H9 (cell line): ENCODE measurements around the gene C20orf204. TPM values are rescaled to one million over a fixed set of nuclear protein-coding genes. Genes with fewer than 3 reads are reported as not detected.

Source experiments
- DNase-seq: peaks from one replicate; pipeline ENCODE4 v3.0.0-alpha.2; 2017
- H2AFZ ChIP-seq: one replicate; pipeline ENCODE4 v1.6.1; 2013; ENCODE audit warnings: mild to moderate bottlenecking, low read length, control low read depth, moderate library complexity
- H2AK5ac ChIP-seq: 2 replicates; pipeline ENCODE4 v1.6.1; 2013; ENCODE audit warnings: low read length, control low read depth, mixed read lengths; ENCODE audit not compliant: insufficient read length
- H2BK120ac ChIP-seq: one replicate; pipeline ENCODE4 v1.6.1; 2013; ENCODE audit warnings: low read depth, mild to moderate bottlenecking, low read length, control low read depth, inconsistent platforms; ENCODE audit not compliant: poor library complexity, severe bottlenecking
- H2BK12ac ChIP-seq: 2 replicates; pipeline ENCODE4 v1.6.1; 2013; ENCODE audit warnings: low read length, control low read depth, mixed read lengths, low read depth; ENCODE audit not compliant: insufficient read length
- H2BK15ac ChIP-seq: 2 replicates; pipeline ENCODE4 v1.6.1; 2013; ENCODE audit warnings: low read depth, low read length, control low read depth
- H2BK20ac ChIP-seq: one replicate; pipeline ENCODE4 v1.6.1; 2013; ENCODE audit warnings: low read depth, mild to moderate bottlenecking, low read length, control low read depth, inconsistent platforms; ENCODE audit not compliant: poor library complexity, severe bottlenecking
- H2BK5ac ChIP-seq: 2 replicates; pipeline ENCODE4 v1.6.1; 2013; ENCODE audit warnings: low read length, control low read depth, mixed read lengths; ENCODE audit not compliant: insufficient read length
- H3K14ac ChIP-seq: 2 replicates; pipeline ENCODE4 v1.6.1; 2013; ENCODE audit warnings: low read length, control low read depth; ENCODE audit not compliant: insufficient read depth
- H3K18ac ChIP-seq: 2 replicates; pipeline ENCODE4 v1.6.1; 2013; ENCODE audit warnings: low read depth, mild to moderate bottlenecking, mixed read lengths, low read length, control low read depth; ENCODE audit not compliant: insufficient read length
- H3K23ac ChIP-seq: 2 replicates; pipeline ENCODE4 v1.6.1; 2013; ENCODE audit warnings: low read length, control low read depth, mixed read lengths, low read depth; ENCODE audit not compliant: insufficient read length
- H3K23me2 ChIP-seq: 2 replicates; pipeline ENCODE4 v1.6.1; 2013; ENCODE audit warnings: low read depth, mild to moderate bottlenecking, mixed read lengths, low read length, control low read depth; ENCODE audit not compliant: insufficient read length, poor library complexity, severe bottlenecking
- H3K27ac ChIP-seq: 2 replicates; pipeline ENCODE4 v1.5.1; 2013; ENCODE audit warnings: low read length, control low read depth, mixed read lengths, low read depth; ENCODE audit not compliant: insufficient read length
- H3K27me3 ChIP-seq: 2 replicates; pipeline ENCODE4 v1.6.1; 2013; ENCODE audit warnings: low read length, control low read depth, inconsistent platforms; ENCODE audit not compliant: insufficient read depth
- H3K4ac ChIP-seq: 2 replicates; pipeline ENCODE4 v1.6.1; 2013; ENCODE audit warnings: low read depth, mild to moderate bottlenecking, control low read depth, inconsistent platforms, low read length, moderate library complexity
- H3K4me1 ChIP-seq: 2 replicates; pipeline ENCODE4 v1.6.1; 2013; ENCODE audit warnings: low read length, control low read depth, inconsistent platforms; ENCODE audit not compliant: insufficient read depth
- H3K4me2 ChIP-seq: 2 replicates; pipeline ENCODE4 v1.6.1; 2013; ENCODE audit warnings: low read length, control low read depth, mixed read lengths; ENCODE audit not compliant: insufficient read length, insufficient read depth
- H3K56ac ChIP-seq: 2 replicates; pipeline ENCODE4 v1.6.1; 2013; ENCODE audit warnings: low read depth, mild to moderate bottlenecking, mixed read lengths, low read length, control low read depth; ENCODE audit not compliant: insufficient read length
- H3K79me1 ChIP-seq: 2 replicates; pipeline ENCODE4 v1.6.1; 2013; ENCODE audit warnings: low read depth, mild to moderate bottlenecking, moderate library complexity, low read length, control low read depth, inconsistent platforms; ENCODE audit not compliant: insufficient read depth, poor library complexity, severe bottlenecking
- H3K79me2 ChIP-seq: 2 replicates; pipeline ENCODE4 v1.6.1; 2013; ENCODE audit warnings: low read length, control low read depth, inconsistent platforms; ENCODE audit not compliant: insufficient read depth
- H3K9ac ChIP-seq: 2 replicates; pipeline ENCODE4 v1.6.1; 2013; ENCODE audit warnings: low read length, control low read depth, mixed read lengths; ENCODE audit not compliant: insufficient read length; ENCODE audit errors: extremely low read depth
- H3K9me3 ChIP-seq: one replicate; pipeline ENCODE4 v1.6.1; 2013; ENCODE audit warnings: low read depth, low read length, inconsistent platforms; ENCODE audit not compliant: control insufficient read depth
- H3T11ph ChIP-seq: one replicate; pipeline ENCODE4 v1.6.1; 2013; ENCODE audit warnings: mild to moderate bottlenecking, low read length, control low read depth, inconsistent platforms
- H4K20me1 ChIP-seq: one replicate; pipeline ENCODE4 v1.6.1; 2013; ENCODE audit not compliant: control insufficient read depth, insufficient read length, insufficient read depth
- H4K5ac ChIP-seq: 2 replicates; pipeline ENCODE4 v1.6.1; 2013; ENCODE audit warnings: low read depth, mild to moderate bottlenecking, mixed read lengths, low read length, control low read depth; ENCODE audit not compliant: insufficient read length
- H4K8ac ChIP-seq: replicated peaks from 2 replicates; pipeline ENCODE4 v1.6.1; 2013; ENCODE audit warnings: low read length, control low read depth, mixed read lengths, low read depth; ENCODE audit not compliant: insufficient read length
- H4K91ac ChIP-seq: 2 replicates; pipeline ENCODE4 v1.6.1; 2013; ENCODE audit warnings: low read depth, mild to moderate bottlenecking, moderate library complexity, mixed read lengths, low read length, control low read depth; ENCODE audit not compliant: insufficient read length
- H3K27ac Mint-ChIP-seq, 3 experiments: 2 replicates in 2 of 3; 3 replicates in 1 of 3; pipeline ENCODE4 v1.8.0; 2020 to 2021; ENCODE audit warnings: mixed read lengths in 3 of 3, mild to moderate bottlenecking in 1 of 3, moderate library complexity in 1 of 3
- H3K27me3 Mint-ChIP-seq: 2 replicates; pipeline ENCODE4 v1.8.0; 2021; ENCODE audit warnings: low read depth, mild to moderate bottlenecking, moderate library complexity, mixed read lengths
- H3K36me3 Mint-ChIP-seq, 3 experiments: 2 replicates in 2 of 3; 3 replicates in 1 of 3; pipeline ENCODE4 v1.8.0; 2020 to 2021; ENCODE audit warnings: low read depth in 3 of 3, mixed read lengths in 3 of 3; ENCODE audit not compliant: insufficient read depth in 1 of 3
- H3K4me1 Mint-ChIP-seq, 2 experiments: 2 replicates each; pipeline ENCODE4 v1.8.0; 2020; ENCODE audit warnings: mixed read lengths in 2 of 2
- H3K4me3 Mint-ChIP-seq, 2 experiments: 2 replicates in 1 of 2; 3 replicates in 1 of 2; pipeline ENCODE4 v1.8.0; 2020 to 2021; ENCODE audit warnings: mild to moderate bottlenecking in 2 of 2, mixed read lengths in 2 of 2, moderate library complexity in 1 of 2
- H3K9me3 Mint-ChIP-seq, 2 experiments: 2 replicates in 1 of 2; 3 replicates in 1 of 2; pipeline ENCODE4 v1.8.0; 2020; ENCODE audit warnings: mild to moderate bottlenecking in 2 of 2, mixed read lengths in 2 of 2, moderate library complexity in 1 of 2
- CTCF ChIP-seq: fragments of 200-600 bp; sonication (generic); conservative IDR thresholded peaks from 3 replicates; pipeline ENCODE4 v1.8.0; 2021; ENCODE audit warnings: antibody characterized with exemption, mild to moderate bottlenecking
- WGBS: extraction: QIAGEN DNeasy Blood & Tissue Kit; methylation state at CpG from one replicate; pipeline ENCODE4 v1.1.7; 2013; ENCODE audit warnings: missing lambda C conversion rate, low lambda C conversion rate, mixed read lengths; ENCODE audit not compliant: insufficient read length; ENCODE audit errors: extremely low coverage; 5-methylcytosine and 5-hydroxymethylcytosine counted together
- total RNA-seq: library from RNA; stranded (reverse); gene quantifications from 2 replicates; pipeline ENCODE4 v1.2.1, GENCODE V29; 2021

Gene C20orf204
- total RNA-seq, 1 experiment from 2014 or later, result 2.2 TPM

- Histone ChIP-seq H4K91ac (no peak overlapping the region), H3T11ph (no peak overlapping the region), H2BK12ac (no peak overlapping the region), H3K18ac (no peak overlapping the region), H3K27ac (no peak overlapping the region), H2BK15ac (no peak overlapping the region), H3K79me1 (no peaks in the 10 kb centered on the region), H4K8ac (no peak overlapping the region), H3K9ac (no peak overlapping the region), H3K23ac (no peak overlapping the region), H2BK120ac (no peak overlapping the region), H3K79me2 (no peaks in the 10 kb centered on the region), H2BK5ac (no peak overlapping the region), H4K20me1 (no peaks in the 10 kb centered on the region), H3K56ac (no peak overlapping the region), H3K14ac (no peak overlapping the region; the same call in 1 of the 2 replicates), H4K5ac (no peak overlapping the region), H3K4me2 (peak overlapping the region; percentile 32), H3K4ac (no peak overlapping the region), H2AFZ (no peak overlapping the region), H3K27me3 (peaks cover 13% of the 10 kb centered on the region; the same call in 1 of the 2 replicates), H3K4me1 (peaks cover 5% of the 10 kb centered on the region), H2AK5ac (no peak overlapping the region), H2BK20ac (no peak overlapping the region), H3K23me2 (peaks cover 14% of the 10 kb centered on the region), H3K9me3 (no peaks in the 10 kb centered on the region)
- no peak overlapping the region for H3K27ac Mint-ChIP-seq
- H3K4me1 Mint-ChIP-seq, result peaks cover 25 to 27% of the 10 kb centered on the region in 2 experiments
- H3K27me3 Mint-ChIP-seq, result peaks cover 55% of the 10 kb centered on the region
- TF ChIP-seq CTCF, result no peak; the same call in 2 of the 3 replicates
- DNase-seq, result no peak
- peak overlapping the region; percentile 57 to 79 for H3K4me3 Mint-ChIP-seq
- peaks cover 0 to 3% (median 1%) of the 10 kb centered on the region in 3 experiments; a peak in 4 of 7 replicates for H3K36me3 Mint-ChIP-seq
- WGBS, result no CpG with 5 or more reads among the region's 17 CpGs
- peaks cover 0 to 2% of the 10 kb centered on the region in 2 experiments; a peak in 2 of 5 replicates for H3K9me3 Mint-ChIP-seq
Measured at GRCh38 chr20:64039293-64040160, 3.5 kb downstream of the C20orf204 start.
